Neural cell (in vitro differentiated cells): ENCODE measurements around the gene C12orf75.

Experiments
- EZH2 ChIP-seq: fragments of 200-600, 300-800 bp; shearing (Covaris generic), sonication (generic); IDR thresholded peaks from 2 replicates; pipeline ENCODE4 v1.6.1; 2014; ENCODE audit warnings: antibody characterized with exemption, low read length, borderline replicate concordance, mild to moderate bottlenecking; ENCODE audit not compliant: insufficient read depth, poor library complexity, severe bottlenecking
- MXI1 ChIP-seq: fragments of 450-650 bp; conservative IDR thresholded peaks from 2 replicates; pipeline ENCODE4 v1.6.1; 2014; ENCODE audit warnings: antibody characterized with exemption, mild to moderate bottlenecking; ENCODE audit not compliant: poor library complexity, severe bottlenecking
- POLR2AphosphoS5 ChIP-seq: IDR thresholded peaks from 2 replicates; pipeline ENCODE4 v1.6.1; 2012
- RAD21 ChIP-seq: fragments of 450-650 bp; conservative IDR thresholded peaks from 2 replicates; pipeline ENCODE4 v1.6.1; 2014; ENCODE audit warnings: antibody characterized with exemption, mild to moderate bottlenecking, moderate library complexity
- SMC3 ChIP-seq: fragments of 450-650 bp; conservative IDR thresholded peaks from 2 replicates; pipeline ENCODE4 v1.6.1; 2014; ENCODE audit warnings: antibody characterized with exemption, mild to moderate bottlenecking, moderate library complexity; ENCODE audit not compliant: poor library complexity
- TAF1 ChIP-seq: IDR thresholded peaks from 2 replicates; pipeline ENCODE4 v1.6.1; 2012; ENCODE audit warnings: low read depth
- TF ChIP-seq, protein P1 (sequence below): IDR thresholded peaks from 2 replicates; pipeline ENCODE4 v1.6.1; 2012; ENCODE audit warnings: borderline replicate concordance
- TF ChIP-seq, protein P2 (sequence below): fragments of 450-650 bp; IDR thresholded peaks from 2 replicates; pipeline ENCODE4 v1.5.1; 2014; ENCODE audit warnings: antibody characterized with exemption, mild to moderate bottlenecking, moderate library complexity; ENCODE audit not compliant: poor library complexity, severe bottlenecking

DNA sequence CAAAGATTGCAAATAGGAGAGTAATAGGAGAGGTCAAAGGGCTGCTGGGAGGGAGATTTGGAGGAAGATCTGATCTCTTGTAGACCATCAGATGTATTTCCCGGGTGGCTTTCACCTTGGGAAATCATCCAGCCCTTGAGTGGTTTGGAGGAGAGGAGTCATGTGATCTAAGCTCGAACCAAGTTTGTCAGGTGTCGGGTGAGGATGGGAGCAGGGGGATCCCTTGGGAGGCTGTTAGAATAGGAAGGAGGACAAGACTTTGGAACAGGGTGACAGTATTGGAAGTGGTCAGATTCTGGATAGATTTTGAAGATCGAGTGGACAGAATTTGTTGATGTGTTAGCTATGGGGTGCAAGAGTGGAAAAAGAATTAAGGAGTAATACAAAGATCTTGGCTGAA is 46.6 kb downstream of the C12orf75 start:
- TF ChIP-seq EZH2 (no peak), MXI1 (no peak), POLR2AphosphoS5 (no peak), TAF1 (no peak), RAD21 (no peak), SMC3 (no peak)
- TF ChIP-seq, protein P1, sequence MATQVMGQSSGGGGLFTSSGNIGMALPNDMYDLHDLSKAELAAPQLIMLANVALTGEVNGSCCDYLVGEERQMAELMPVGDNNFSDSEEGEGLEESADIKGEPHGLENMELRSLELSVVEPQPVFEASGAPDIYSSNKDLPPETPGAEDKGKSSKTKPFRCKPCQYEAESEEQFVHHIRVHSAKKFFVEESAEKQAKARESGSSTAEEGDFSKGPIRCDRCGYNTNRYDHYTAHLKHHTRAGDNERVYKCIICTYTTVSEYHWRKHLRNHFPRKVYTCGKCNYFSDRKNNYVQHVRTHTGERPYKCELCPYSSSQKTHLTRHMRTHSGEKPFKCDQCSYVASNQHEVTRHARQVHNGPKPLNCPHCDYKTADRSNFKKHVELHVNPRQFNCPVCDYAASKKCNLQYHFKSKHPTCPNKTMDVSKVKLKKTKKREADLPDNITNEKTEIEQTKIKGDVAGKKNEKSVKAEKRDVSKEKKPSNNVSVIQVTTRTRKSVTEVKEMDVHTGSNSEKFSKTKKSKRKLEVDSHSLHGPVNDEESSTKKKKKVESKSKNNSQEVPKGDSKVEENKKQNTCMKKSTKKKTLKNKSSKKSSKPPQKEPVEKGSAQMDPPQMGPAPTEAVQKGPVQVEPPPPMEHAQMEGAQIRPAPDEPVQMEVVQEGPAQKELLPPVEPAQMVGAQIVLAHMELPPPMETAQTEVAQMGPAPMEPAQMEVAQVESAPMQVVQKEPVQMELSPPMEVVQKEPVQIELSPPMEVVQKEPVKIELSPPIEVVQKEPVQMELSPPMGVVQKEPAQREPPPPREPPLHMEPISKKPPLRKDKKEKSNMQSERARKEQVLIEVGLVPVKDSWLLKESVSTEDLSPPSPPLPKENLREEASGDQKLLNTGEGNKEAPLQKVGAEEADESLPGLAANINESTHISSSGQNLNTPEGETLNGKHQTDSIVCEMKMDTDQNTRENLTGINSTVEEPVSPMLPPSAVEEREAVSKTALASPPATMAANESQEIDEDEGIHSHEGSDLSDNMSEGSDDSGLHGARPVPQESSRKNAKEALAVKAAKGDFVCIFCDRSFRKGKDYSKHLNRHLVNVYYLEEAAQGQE, result no peak
- TF ChIP-seq, protein P2, sequence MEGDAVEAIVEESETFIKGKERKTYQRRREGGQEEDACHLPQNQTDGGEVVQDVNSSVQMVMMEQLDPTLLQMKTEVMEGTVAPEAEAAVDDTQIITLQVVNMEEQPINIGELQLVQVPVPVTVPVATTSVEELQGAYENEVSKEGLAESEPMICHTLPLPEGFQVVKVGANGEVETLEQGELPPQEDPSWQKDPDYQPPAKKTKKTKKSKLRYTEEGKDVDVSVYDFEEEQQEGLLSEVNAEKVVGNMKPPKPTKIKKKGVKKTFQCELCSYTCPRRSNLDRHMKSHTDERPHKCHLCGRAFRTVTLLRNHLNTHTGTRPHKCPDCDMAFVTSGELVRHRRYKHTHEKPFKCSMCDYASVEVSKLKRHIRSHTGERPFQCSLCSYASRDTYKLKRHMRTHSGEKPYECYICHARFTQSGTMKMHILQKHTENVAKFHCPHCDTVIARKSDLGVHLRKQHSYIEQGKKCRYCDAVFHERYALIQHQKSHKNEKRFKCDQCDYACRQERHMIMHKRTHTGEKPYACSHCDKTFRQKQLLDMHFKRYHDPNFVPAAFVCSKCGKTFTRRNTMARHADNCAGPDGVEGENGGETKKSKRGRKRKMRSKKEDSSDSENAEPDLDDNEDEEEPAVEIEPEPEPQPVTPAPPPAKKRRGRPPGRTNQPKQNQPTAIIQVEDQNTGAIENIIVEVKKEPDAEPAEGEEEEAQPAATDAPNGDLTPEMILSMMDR, result no peak
